Chondrocyte (in vitro differentiated cells): ENCODE measurements around the gene ZSCAN20. TPM values are rescaled to one million over a fixed set of nuclear protein-coding genes. Genes with fewer than 3 reads are reported as not detected.

ENCODE experiments used
- DNase-seq: peaks from one replicate; pipeline ENCODE4 v3.0.0; 2021; ENCODE audit warnings: mixed read lengths, low spot score
- H3K27ac Mint-ChIP-seq: one replicate; pipeline ENCODE4 v1.8.0; 2021; ENCODE audit warnings: mild to moderate bottlenecking, moderate library complexity, mixed read lengths; ENCODE audit not compliant: unreplicated experiment
- H3K27me3 Mint-ChIP-seq: 2 replicates; pipeline ENCODE4 v1.8.0; 2021; ENCODE audit warnings: low read depth, mixed read lengths
- H3K36me3 Mint-ChIP-seq: 2 replicates; pipeline ENCODE4 v1.8.0; 2021; ENCODE audit warnings: low read depth, mixed read lengths
- H3K4me1 Mint-ChIP-seq: 2 replicates; pipeline ENCODE4 v1.8.0; 2021; ENCODE audit warnings: low read depth, mild to moderate bottlenecking, mixed read lengths
- H3K4me3 Mint-ChIP-seq: one replicate; pipeline ENCODE4 v1.8.0; 2021; ENCODE audit warnings: mild to moderate bottlenecking, moderate library complexity, mixed read lengths; ENCODE audit not compliant: unreplicated experiment
- H3K9me3 Mint-ChIP-seq: 2 replicates; pipeline ENCODE4 v1.8.0; 2021; ENCODE audit warnings: low read depth, mixed read lengths
- CTCF ChIP-seq: fragments of 200-600 bp; sonication (generic); IDR thresholded peaks from 2 replicates; pipeline ENCODE4 v1.5.0; 2021; ENCODE audit warnings: antibody characterized with exemption, mild to moderate bottlenecking, moderate library complexity
- total RNA-seq: library from RNA; stranded (reverse); gene quantifications from 3 replicates; pipeline ENCODE4 v1.2.1, GENCODE V29; 2021

The ZSCAN20 gene
- total RNA-seq, 1 donor from 2014 or later: 4.4 TPM

- H3K27ac Mint-ChIP-seq: no peak overlapping the region
- H3K4me1 Mint-ChIP-seq: peaks cover 7% of the 10 kb centered on the region
- no peaks in the 10 kb centered on the region for H3K36me3 Mint-ChIP-seq
- no peaks in the 10 kb centered on the region for H3K9me3 Mint-ChIP-seq
- no peak for DNase-seq
- TF ChIP-seq CTCF: no peak
- no peaks in the 10 kb centered on the region for H3K27me3 Mint-ChIP-seq
- H3K4me3 Mint-ChIP-seq: no peak overlapping the region
These were observed 28.7 kb upstream of the ZSCAN20 start for GRCh38 chr1:33443705-33444180.

GRCh38 chr1:33445108-33445507, 27.3 kb upstream of the ZSCAN20 start:
- no peak for TF ChIP-seq CTCF
- Mint-ChIP-seq H3K4me1 (peaks cover 7% of the 10 kb centered on the region), H3K36me3 (no peaks in the 10 kb centered on the region), H3K27ac (no peak overlapping the region), H3K4me3 (no peak overlapping the region), H3K27me3 (no peaks in the 10 kb centered on the region), H3K9me3 (no peaks in the 10 kb centered on the region)
- DNase-seq: no peak

GRCh38 chr1:33446590-33446989, 25.9 kb upstream of the ZSCAN20 start:
- no peak for DNase-seq
- no peak for TF ChIP-seq CTCF
- Mint-ChIP-seq H3K4me1 (peaks cover 7% of the 10 kb centered on the region), H3K27me3 (no peaks in the 10 kb centered on the region), H3K9me3 (peaks cover 6% of the 10 kb centered on the region), H3K4me3 (no peak overlapping the region), H3K27ac (no peak overlapping the region), H3K36me3 (no peaks in the 10 kb centered on the region)

GRCh38 chr1:33454646-33455282, 17.7 kb upstream of the ZSCAN20 start:
- no peaks in the 10 kb centered on the region for H3K36me3 Mint-ChIP-seq
- H3K9me3 Mint-ChIP-seq: peaks cover 11% of the 10 kb centered on the region
- H3K27me3 Mint-ChIP-seq: no peaks in the 10 kb centered on the region
- peaks cover 46% of the 10 kb centered on the region for H3K4me1 Mint-ChIP-seq
- H3K27ac Mint-ChIP-seq: no peak overlapping the region
- DNase-seq: no peak
- no peak overlapping the region for H3K4me3 Mint-ChIP-seq
- no peak for TF ChIP-seq CTCF

- no peak for DNase-seq
- Mint-ChIP-seq H3K9me3 (peaks cover 5% of the 10 kb centered on the region), H3K27ac (peak overlapping the region; percentile 78), H3K4me1 (peaks cover 57% of the 10 kb centered on the region), H3K4me3 (no peak overlapping the region), H3K36me3 (no peaks in the 10 kb centered on the region), H3K27me3 (no peaks in the 10 kb centered on the region)
- TF ChIP-seq CTCF: peak; percentile 85
These were observed 16.6 kb upstream of the ZSCAN20 start for GRCh38 chr1:33455539-33456501.
